ENCODE results near the gene TMEM185B. TPM values are rescaled to one million over a fixed set of nuclear protein-coding genes. Genes with fewer than 3 reads are reported as not detected.

TMEM185B gene
- 10 to 100 TPM in 3 of 6 experiments, 1 to 10 TPM in 3; 3.8 to 18.1 (median 10.6) TPM for total RNA-seq
- long read RNA-seq, partial matches to known transcripts: 0 of 1 reads
- long read RNA-seq, other reads (novel, unspliced or antisense): 0 of 1 reads

DNA sequence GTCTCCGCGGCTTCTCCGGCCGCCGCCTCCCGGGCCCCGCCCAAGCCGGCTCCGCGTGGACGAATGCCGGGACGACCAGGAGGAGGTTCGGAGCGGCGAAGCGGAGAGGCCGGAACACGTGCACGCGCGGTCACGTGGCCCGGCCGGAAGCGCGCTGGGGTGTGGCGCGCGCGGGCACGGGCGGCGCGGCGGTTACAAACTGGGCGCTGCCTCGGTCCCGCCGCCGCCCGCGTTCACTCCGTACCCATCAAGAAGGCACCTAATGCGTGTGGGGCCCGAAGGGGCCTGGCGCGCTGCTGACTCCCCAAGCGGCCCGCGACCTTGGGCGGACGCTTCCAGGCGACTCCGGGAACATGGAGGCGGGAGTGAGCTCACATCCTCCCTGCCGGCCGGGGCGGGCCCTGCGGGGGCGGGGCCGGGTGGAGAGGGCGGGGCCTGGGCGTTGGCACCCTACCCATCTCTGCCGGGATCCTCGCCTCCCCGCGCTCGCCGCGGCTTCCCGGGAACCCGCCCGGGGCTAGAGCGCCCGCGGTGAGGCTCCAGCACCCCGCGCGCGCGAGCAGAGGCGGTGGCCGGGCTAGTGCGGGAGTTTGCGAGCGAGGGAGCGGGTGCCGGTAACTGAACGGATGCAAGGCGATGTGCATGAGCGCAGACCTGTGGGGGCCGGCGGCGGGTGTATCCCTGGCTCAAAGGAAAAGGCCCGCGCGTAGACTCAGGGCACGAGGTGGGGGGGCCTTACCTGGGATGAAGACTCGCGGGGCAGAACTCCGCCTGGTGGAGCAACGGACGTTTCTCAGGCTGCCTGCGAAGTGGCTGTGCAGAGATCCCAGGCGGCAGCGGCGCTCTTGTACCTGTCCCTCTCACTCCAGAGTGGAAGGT lies at the start of gene TMEM185B:
TSS of gene TMEM185B (minus strand) at position 367 of the 879 bp plus-strand sequence. CDS start 424 bp downstream, outside the sequence.
- WGBS (ENCODE audit: insufficient coverage, low coverage, low lambda C conversion rate, missing lambda C conversion rate): 0% methylated on average over 6 of the region's 108 CpGs
- peak within 1 kb of the TSS; percentile 67 to 82 (median 69) for H3K4me3 ChIP-seq
- H3K4me1 ChIP-seq: peaks cover 0 to 24% (median 6%) of the 10 kb centered on the region in 4 donors
- no peaks in the 10 kb centered on the region for H3K27me3 ChIP-seq
- no peaks in the 10 kb centered on the region for H3K36me3 ChIP-seq
- peak; percentile 93 to 95 (median 94) for DNase-seq
- peak; percentile 96 to 98 (median 96) for ATAC-seq
- H3K9me3 ChIP-seq: no peaks in the 10 kb centered on the region
- peak within 1 kb of the TSS; percentile 85 to 96 (median 92) for H3K27ac ChIP-seq
- peak; percentile 70 for TF ChIP-seq POLR2A (IDR thresholded peaks at IDR 0.05)
- TF ChIP-seq, protein P1, sequence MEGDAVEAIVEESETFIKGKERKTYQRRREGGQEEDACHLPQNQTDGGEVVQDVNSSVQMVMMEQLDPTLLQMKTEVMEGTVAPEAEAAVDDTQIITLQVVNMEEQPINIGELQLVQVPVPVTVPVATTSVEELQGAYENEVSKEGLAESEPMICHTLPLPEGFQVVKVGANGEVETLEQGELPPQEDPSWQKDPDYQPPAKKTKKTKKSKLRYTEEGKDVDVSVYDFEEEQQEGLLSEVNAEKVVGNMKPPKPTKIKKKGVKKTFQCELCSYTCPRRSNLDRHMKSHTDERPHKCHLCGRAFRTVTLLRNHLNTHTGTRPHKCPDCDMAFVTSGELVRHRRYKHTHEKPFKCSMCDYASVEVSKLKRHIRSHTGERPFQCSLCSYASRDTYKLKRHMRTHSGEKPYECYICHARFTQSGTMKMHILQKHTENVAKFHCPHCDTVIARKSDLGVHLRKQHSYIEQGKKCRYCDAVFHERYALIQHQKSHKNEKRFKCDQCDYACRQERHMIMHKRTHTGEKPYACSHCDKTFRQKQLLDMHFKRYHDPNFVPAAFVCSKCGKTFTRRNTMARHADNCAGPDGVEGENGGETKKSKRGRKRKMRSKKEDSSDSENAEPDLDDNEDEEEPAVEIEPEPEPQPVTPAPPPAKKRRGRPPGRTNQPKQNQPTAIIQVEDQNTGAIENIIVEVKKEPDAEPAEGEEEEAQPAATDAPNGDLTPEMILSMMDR (IDR thresholded peaks at IDR 0.05): peak; percentile 5 to 23 (median 13)
- intact Hi-C loops (cut with DNase I): no loop called here

DNA sequence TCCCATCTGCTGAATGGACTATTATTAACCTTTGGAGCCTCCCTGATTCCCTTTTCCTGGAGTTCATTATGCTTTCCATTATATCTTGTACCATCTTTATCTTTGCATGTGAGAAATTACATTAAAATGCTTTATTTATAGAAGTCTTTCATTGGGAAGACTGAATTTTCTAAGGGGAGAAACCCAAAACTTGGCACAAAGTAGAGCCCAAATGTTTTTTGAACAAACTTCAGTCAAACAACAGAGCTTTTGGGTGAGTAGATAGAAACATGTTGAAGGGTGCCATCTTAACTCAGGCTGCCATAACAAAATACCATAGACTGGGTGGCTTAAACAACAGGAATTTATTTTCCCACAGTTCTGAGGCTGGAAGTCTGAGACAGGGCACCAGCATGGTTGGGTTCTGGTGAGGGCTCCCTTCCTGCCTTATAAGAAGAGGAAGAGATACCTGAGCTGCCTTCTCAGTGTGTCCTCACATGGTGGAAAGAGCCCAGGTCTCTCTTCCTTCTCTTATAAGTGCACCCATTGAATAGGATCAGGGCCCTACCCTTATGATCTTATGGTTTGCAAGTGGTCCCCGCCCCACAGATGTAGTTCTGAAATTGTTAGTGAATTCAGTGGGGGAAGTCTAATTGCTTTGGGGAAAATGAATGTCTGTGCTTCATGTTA lies 48.6 kb upstream of the TMEM185B start:
- ATAC-seq (no peak), DNase-seq (no peak)
- TF ChIP-seq, protein P1 (IDR thresholded peaks at IDR 0.05): no peak
- no peak for TF ChIP-seq POLR2A (IDR thresholded peaks at IDR 0.05)
- intact Hi-C loops (cut with DNase I): no loop called here
- H3K27ac ChIP-seq: no peak overlapping the region
- H3K27me3 ChIP-seq: no peaks in the 10 kb centered on the region
- WGBS (ENCODE audit: insufficient coverage, low coverage, low lambda C conversion rate, missing lambda C conversion rate): no CpG with 5 or more reads among the region's 1 CpG
- H3K4me3 ChIP-seq: no peak overlapping the region
- no peaks in the 10 kb centered on the region for H3K4me1 ChIP-seq
- H3K9me3 ChIP-seq: no peaks in the 10 kb centered on the region
- H3K36me3 ChIP-seq: no peaks in the 10 kb centered on the region

DNA sequence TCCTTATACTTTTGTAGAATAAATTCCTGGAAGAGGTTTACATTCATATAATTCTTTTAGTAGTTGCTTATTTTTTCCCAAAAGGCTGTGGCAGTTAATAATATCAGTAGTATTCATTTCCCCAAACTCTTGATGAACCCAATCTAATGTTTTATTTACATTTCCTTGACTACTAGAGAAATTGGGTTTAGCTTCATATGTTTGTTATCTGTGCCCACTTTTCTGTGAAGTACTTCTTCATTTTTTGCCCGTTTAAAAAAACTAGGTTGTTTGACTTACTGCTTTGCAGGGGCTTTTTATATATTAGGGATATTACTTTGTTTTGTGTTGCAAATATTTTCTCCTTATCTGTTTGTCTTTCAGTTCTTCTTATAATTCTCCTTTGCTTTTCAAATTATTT lies 46.6 kb upstream of the TMEM185B start:
- WGBS (ENCODE audit: insufficient coverage, low coverage, low lambda C conversion rate, missing lambda C conversion rate): 45% methylated on average over 1 of the region's 1 CpG
- H3K27me3 ChIP-seq: no peaks in the 10 kb centered on the region
- no peaks in the 10 kb centered on the region for H3K9me3 ChIP-seq
- no peak for TF ChIP-seq POLR2A (IDR thresholded peaks at IDR 0.05)
- TF ChIP-seq, protein P1 (IDR thresholded peaks at IDR 0.05): no peak
- H3K36me3 ChIP-seq: no peaks in the 10 kb centered on the region
- intact Hi-C loops (cut with DNase I): no loop called here
- no peaks in the 10 kb centered on the region for H3K4me1 ChIP-seq
- ATAC-seq (no peak), DNase-seq (no peak)
- H3K27ac ChIP-seq: no peak overlapping the region
- H3K4me3 ChIP-seq: no peak overlapping the region

DNA sequence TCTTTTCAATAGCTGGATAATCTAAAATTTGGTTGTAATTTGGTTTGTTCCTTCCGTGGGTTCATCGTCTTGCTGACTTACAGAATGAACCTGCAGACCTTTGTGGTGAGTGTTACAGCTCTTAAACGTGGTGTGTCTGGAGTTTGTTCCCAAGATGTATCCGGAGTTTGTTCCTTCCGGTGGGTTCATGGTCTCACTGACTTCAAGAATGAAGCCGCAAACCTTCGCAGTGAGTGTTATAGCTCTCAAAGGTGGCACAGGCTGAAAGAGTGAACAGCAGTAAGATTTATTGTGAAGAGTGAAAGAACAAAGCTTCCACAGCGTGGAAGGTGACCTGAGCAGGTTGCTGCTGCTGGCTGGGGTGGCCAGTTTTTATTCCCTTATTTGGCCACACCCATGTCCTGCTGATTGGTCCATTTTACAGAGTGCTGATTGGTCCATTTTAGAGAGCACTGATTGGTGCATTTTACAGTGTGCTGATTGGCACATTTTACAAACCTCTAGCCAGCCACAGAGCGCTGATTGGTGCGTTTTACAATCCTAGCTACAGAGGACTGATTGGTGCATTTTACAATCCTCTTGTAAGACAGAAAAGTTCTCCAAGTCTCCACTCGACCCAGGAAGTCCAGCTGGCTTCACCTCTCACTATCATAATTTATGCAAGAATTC lies 46.0 kb upstream of the TMEM185B start:
- Histone ChIP-seq H3K27ac (no peak overlapping the region), H3K4me3 (no peak overlapping the region), H3K9me3 (no peaks in the 10 kb centered on the region), H3K4me1 (no peaks in the 10 kb centered on the region), H3K36me3 (no peaks in the 10 kb centered on the region), H3K27me3 (no peaks in the 10 kb centered on the region)
- WGBS (ENCODE audit: insufficient coverage, low coverage, low lambda C conversion rate, missing lambda C conversion rate): 76% methylated on average over 11 of the region's 11 CpGs
- TF ChIP-seq POLR2A (IDR thresholded peaks at IDR 0.05): no peak
- TF ChIP-seq, protein P1 (IDR thresholded peaks at IDR 0.05): no peak
- DNase-seq (no peak), ATAC-seq (no peak)
- intact Hi-C loops (cut with DNase I): no loop called here

Measured in right lobe of liver (tissue), 6 donors.